Activated naive CD4-positive, alpha-beta T cell treated with anti-CD3 and anti-CD28 coated beads, Interleukin-2, amount 10 ng/mL, durations not matched to agents 7 days and 5 days (primary cell): Measurements from ENCODE around the gene SYPL1.
A peak's percentile ranks its signal among the peaks of the same experiment; 100 is the strongest.
"Not testable (repeated sequence)": the region's sequence is repeated elsewhere in the genome, so short reads cannot be mapped to it uniquely, and the experiment has no call there.

ENCODE experiments used
- CTCF ChIA-PET: fragments of 350-600 bp; sonication (Branson Sonifier 250); formaldehyde crosslinking; loops from one replicate; lab custom pipeline; 2021; ENCODE audit warnings: antibody characterized with exemption; lab: Charles Lee
- DNase-seq: peaks from one replicate; pipeline ENCODE4 v3.0.0-alpha.2; 2020
- H3K27ac Mint-ChIP-seq: one replicate; pipeline ENCODE4 v1.8.0; 2021; ENCODE audit warnings: mild to moderate bottlenecking, moderate library complexity, mixed read lengths
- H3K27me3 Mint-ChIP-seq: one replicate; pipeline ENCODE4 v1.8.0; 2021; ENCODE audit warnings: mild to moderate bottlenecking, mixed read lengths
- H3K36me3 Mint-ChIP-seq: one replicate; pipeline ENCODE4 v1.8.0; 2021; ENCODE audit warnings: mixed read lengths
- H3K4me1 Mint-ChIP-seq: one replicate; pipeline ENCODE4 v1.8.0; 2021; ENCODE audit warnings: mixed read lengths
- H3K4me3 Mint-ChIP-seq: one replicate; pipeline ENCODE4 v1.8.0; 2021; ENCODE audit warnings: mild to moderate bottlenecking, moderate library complexity, mixed read lengths
- H3K9me3 Mint-ChIP-seq: one replicate; pipeline ENCODE4 v1.8.0; 2021; ENCODE audit warnings: mixed read lengths

The SYPL1 gene

GRCh38 chr7:106112118-106112971 lies at the start of gene SYPL1:
SYPL1 (minus strand) TSS chr7:106112312; CDS start chr7:106112208, 104 bp downstream.
- H3K27me3 Mint-ChIP-seq = peaks cover 4% of the 10 kb centered on the region
- peaks cover 52% of the 10 kb centered on the region for H3K4me1 Mint-ChIP-seq
- CTCF ChIA-PET = interaction anchor here (0.5 to 1.7 kb wide), 5 partner anchors 8 to 56 kb away, joined by 3 to 7 read pairs (median 3); no protein-coding TSS in a partner anchor
- no peaks in the 10 kb centered on the region for H3K9me3 Mint-ChIP-seq
- peak within 1 kb of the TSS; percentile 86 for H3K4me3 Mint-ChIP-seq
- H3K36me3 Mint-ChIP-seq = peaks cover 14% of the 10 kb centered on the region
- DNase-seq = peak; percentile 95
- peak within 1 kb of the TSS; percentile 91 for H3K27ac Mint-ChIP-seq

GRCh38 chr7:106155027-106155426 lies 42.9 kb upstream of the SYPL1 start:
- Mint-ChIP-seq H3K9me3 (no peaks in the 10 kb centered on the region), H3K27ac (no peak overlapping the region), H3K36me3 (no peaks in the 10 kb centered on the region), H3K4me1 (peaks cover 17% of the 10 kb centered on the region), H3K27me3 (peaks cover 44% of the 10 kb centered on the region), H3K4me3 (no peak overlapping the region)
- no peak for DNase-seq
- CTCF ChIA-PET = interaction anchor here (0.9 to 8.4 kb wide), 15 partner anchors 8 to 394 kb away, joined by 3 to 190 read pairs (median 10); no protein-coding TSS in a partner anchor

- Mint-ChIP-seq H3K4me3 (no peak overlapping the region), H3K36me3 (no peaks in the 10 kb centered on the region), H3K4me1 (peaks cover 17% of the 10 kb centered on the region), H3K9me3 (no peaks in the 10 kb centered on the region), H3K27me3 (peaks cover 36% of the 10 kb centered on the region), H3K27ac (no peak overlapping the region)
- CTCF ChIA-PET = interaction anchor here (0.6 to 8.4 kb wide), 33 partner anchors 9 to 499 kb away, joined by 3 to 190 read pairs (median 4); partner anchors contain the start of gene SYPL1
- peak; percentile 82 for DNase-seq
Measured at GRCh38 chr7:106153891-106154449, 41.9 kb upstream of the SYPL1 start.

- H3K4me3 Mint-ChIP-seq = no peak overlapping the region
- no peaks in the 10 kb centered on the region for H3K36me3 Mint-ChIP-seq
- peaks cover 28% of the 10 kb centered on the region for H3K27me3 Mint-ChIP-seq
- H3K27ac Mint-ChIP-seq = no peak overlapping the region
- CTCF ChIA-PET = interaction anchor here (0.7 to 8.4 kb wide), 6 partner anchors 13 to 495 kb away, joined by 3 to 190 read pairs (median 10); no protein-coding TSS in a partner anchor
- H3K9me3 Mint-ChIP-seq = no peaks in the 10 kb centered on the region
- DNase-seq = no peak
- H3K4me1 Mint-ChIP-seq = peaks cover 17% of the 10 kb centered on the region
Measured at GRCh38 chr7:106152313-106152665, 40.2 kb upstream of the SYPL1 start.

- H3K4me3 Mint-ChIP-seq = no peak overlapping the region
- H3K27ac Mint-ChIP-seq = no peak overlapping the region
- no peak for DNase-seq
- no peaks in the 10 kb centered on the region for H3K36me3 Mint-ChIP-seq
- CTCF ChIA-PET = interaction anchor here (0.7 to 8.4 kb wide), 6 partner anchors 15 to 494 kb away, joined by 3 to 190 read pairs (median 4); no protein-coding TSS in a partner anchor
- H3K27me3 Mint-ChIP-seq = peaks cover 26% of the 10 kb centered on the region
- H3K9me3 Mint-ChIP-seq = no peaks in the 10 kb centered on the region
- H3K4me1 Mint-ChIP-seq = peaks cover 17% of the 10 kb centered on the region
Measured at GRCh38 chr7:106151459-106152312, 39.6 kb upstream of the SYPL1 start.

GRCh38 chr7:106143711-106144337 lies 31.7 kb upstream of the SYPL1 start:
- H3K4me1 Mint-ChIP-seq = no peaks in the 10 kb centered on the region
- CTCF ChIA-PET = interaction anchor here (0.9 to 3.2 kb wide), 2 partner anchors 10 to 319 kb away, joined by 4 to 14 read pairs; no protein-coding TSS in a partner anchor
- H3K27ac Mint-ChIP-seq = no peak overlapping the region

GRCh38 chr7:106142136-106142535 lies 30.0 kb upstream of the SYPL1 start:
- no peaks in the 10 kb centered on the region for H3K9me3 Mint-ChIP-seq
- no peak overlapping the region for H3K27ac Mint-ChIP-seq
- CTCF ChIA-PET = no interaction called here
- no peaks in the 10 kb centered on the region for H3K36me3 Mint-ChIP-seq
- no peaks in the 10 kb centered on the region for H3K4me1 Mint-ChIP-seq
- peaks cover 23% of the 10 kb centered on the region for H3K27me3 Mint-ChIP-seq
- no peak overlapping the region for H3K4me3 Mint-ChIP-seq
- DNase-seq = no peak

More at GRCh38 chr7:106143711-106144337, 31.7 kb upstream of the SYPL1 start:
- H3K9me3 Mint-ChIP-seq = no peaks in the 10 kb centered on the region
- H3K27me3 Mint-ChIP-seq = peaks cover 19% of the 10 kb centered on the region
- DNase-seq = no peak
- no peaks in the 10 kb centered on the region for H3K36me3 Mint-ChIP-seq
- H3K4me3 Mint-ChIP-seq = no peak overlapping the region

GRCh38 chr7:106140406-106141173 lies 28.5 kb upstream of the SYPL1 start:
- Mint-ChIP-seq H3K4me3 (no peak overlapping the region), H3K36me3 (no peaks in the 10 kb centered on the region), H3K27me3 (peaks cover 28% of the 10 kb centered on the region), H3K9me3 (no peaks in the 10 kb centered on the region), H3K4me1 (no peaks in the 10 kb centered on the region), H3K27ac (no peak overlapping the region)
- CTCF ChIA-PET = interaction anchor here (0.6 kb wide), 1 partner anchor 25 kb away, joined by 3 read pairs; no protein-coding TSS in a partner anchor
- no peak for DNase-seq

- Mint-ChIP-seq H3K27ac (no peak overlapping the region), H3K4me1 (no peaks in the 10 kb centered on the region), H3K4me3 (no peak overlapping the region), H3K9me3 (no peaks in the 10 kb centered on the region), H3K27me3 (peaks cover 28% of the 10 kb centered on the region), H3K36me3 (no peaks in the 10 kb centered on the region)
- DNase-seq = no peak
- CTCF ChIA-PET = interaction anchor here (1.5 kb wide), 1 partner anchor 14 kb away, joined by 8 read pairs; no protein-coding TSS in a partner anchor
Measured at GRCh38 chr7:106139265-106140251, 27.4 kb upstream of the SYPL1 start.

- H3K4me1 Mint-ChIP-seq = no peaks in the 10 kb centered on the region
- no peaks in the 10 kb centered on the region for H3K9me3 Mint-ChIP-seq
- H3K36me3 Mint-ChIP-seq = no peaks in the 10 kb centered on the region
- no peak overlapping the region for H3K27ac Mint-ChIP-seq
- DNase-seq = no peak
- H3K27me3 Mint-ChIP-seq = peaks cover 28% of the 10 kb centered on the region
- no peak overlapping the region for H3K4me3 Mint-ChIP-seq
- CTCF ChIA-PET = interaction anchor here (1.5 kb wide), 1 partner anchor 15 kb away, joined by 8 read pairs; no protein-coding TSS in a partner anchor
Measured at GRCh38 chr7:106138776-106139175, 26.7 kb upstream of the SYPL1 start.

GRCh38 chr7:106138181-106138580 lies 26.1 kb upstream of the SYPL1 start:
- not testable (repeated sequence) for H3K27ac Mint-ChIP-seq, H3K4me1 Mint-ChIP-seq, DNase-seq, H3K36me3 Mint-ChIP-seq, H3K9me3 Mint-ChIP-seq, H3K4me3 Mint-ChIP-seq
- CTCF ChIA-PET = interaction anchor here (1.5 kb wide), 1 partner anchor 15 kb away, joined by 8 read pairs; no protein-coding TSS in a partner anchor
- H3K27me3 Mint-ChIP-seq = peaks cover 33% of the 10 kb centered on the region

- H3K4me3 Mint-ChIP-seq = no peak overlapping the region
- CTCF ChIA-PET = interaction anchor here (1.0 to 1.5 kb wide), 2 partner anchors 20 to 186 kb away, joined by 3 to 7 read pairs; no protein-coding TSS in a partner anchor
- no peaks in the 10 kb centered on the region for H3K9me3 Mint-ChIP-seq
- H3K36me3 Mint-ChIP-seq = no peaks in the 10 kb centered on the region
- H3K27me3 Mint-ChIP-seq = peaks cover 37% of the 10 kb centered on the region
- H3K4me1 Mint-ChIP-seq = no peaks in the 10 kb centered on the region
- no peak for DNase-seq
- no peak overlapping the region for H3K27ac Mint-ChIP-seq
Measured at GRCh38 chr7:106134241-106134640, 22.1 kb upstream of the SYPL1 start.
